Loucy (cell line): ENCODE results near the gene SCAMP2.
A peak's percentile ranks its signal among the peaks of the same experiment; 100 is the strongest.

ENCODE experiments used
- H2AFZ ChIP-seq: fragments of 200-600 bp; sonication (generic); 2 replicates; pipeline ENCODE4 v1.6.0; 2016; ENCODE audit warnings: antibody characterized with exemption, mild to moderate bottlenecking, low read length, moderate library complexity
- H3F3A ChIP-seq: fragments of 200-600 bp; 2 replicates; pipeline ENCODE4 v1.6.0; 2016; ENCODE audit warnings: antibody characterized with exemption, low read depth, mild to moderate bottlenecking
- H3K27me3 ChIP-seq: fragments of 200-600 bp; sonication (generic); 2 replicates; pipeline ENCODE4 v1.6.1; 2014; ENCODE audit warnings: low read length, mild to moderate bottlenecking; ENCODE audit not compliant: insufficient read depth, poor library complexity, severe bottlenecking
- H3K36me3 ChIP-seq: fragments of 200-600 bp; sonication (generic); 2 replicates; pipeline ENCODE4 v1.6.1; 2016; ENCODE audit warnings: low read length; ENCODE audit not compliant: insufficient read depth
- H3K4me1 ChIP-seq: fragments of 200-600 bp; sonication (generic); 2 replicates; pipeline ENCODE4 v1.5.1; 2014; ENCODE audit warnings: low read length, mild to moderate bottlenecking; ENCODE audit not compliant: insufficient read depth, poor library complexity, severe bottlenecking
- H3K4me2 ChIP-seq: fragments of 200-600 bp; sonication (generic); 2 replicates; pipeline ENCODE4 v1.6.0; 2014; ENCODE audit warnings: antibody characterized with exemption, low read length, low read depth, mild to moderate bottlenecking; ENCODE audit not compliant: poor library complexity, severe bottlenecking
- H3K4me3 ChIP-seq: fragments of 200-600 bp; sonication (generic); 2 replicates; pipeline ENCODE4 v1.5.1; 2014; ENCODE audit warnings: low read length, mild to moderate bottlenecking, mixed read lengths; ENCODE audit not compliant: poor library complexity, severe bottlenecking
- H3K79me2 ChIP-seq: fragments of 200-600 bp; sonication (generic); 2 replicates; pipeline ENCODE4 v1.6.1; 2014; ENCODE audit warnings: low read length; ENCODE audit not compliant: insufficient read depth
- H3K9ac ChIP-seq: fragments of 200-600 bp; sonication (generic); 2 replicates; pipeline ENCODE4 v1.6.0; 2014; ENCODE audit warnings: mild to moderate bottlenecking, low read depth, low read length, moderate library complexity; ENCODE audit not compliant: poor library complexity, severe bottlenecking
- H3K9me2 ChIP-seq: fragments of 200-600 bp; sonication (generic); replicated peaks from 2 replicates; pipeline ENCODE4 v1.6.1; 2016; ENCODE audit warnings: low read depth, low read length, mixed read lengths
- H3K9me3 ChIP-seq: fragments of 200-600 bp; sonication (generic); 2 replicates; pipeline ENCODE4 v1.6.1; 2014; ENCODE audit warnings: mild to moderate bottlenecking, antibody characterized with exemption, low read length, low read depth; ENCODE audit not compliant: insufficient read depth
- H4K20me1 ChIP-seq: fragments of 200-600 bp; sonication (generic); 2 replicates; pipeline ENCODE4 v1.6.0; 2014; ENCODE audit warnings: antibody characterized with exemption, low read length, mild to moderate bottlenecking; ENCODE audit not compliant: insufficient read depth, poor library complexity, severe bottlenecking
- CTCF ChIP-seq: fragments of 200-600 bp; sonication (generic); conservative IDR thresholded peaks from 2 replicates; pipeline ENCODE4 v1.5.1; 2014; ENCODE audit warnings: mild to moderate bottlenecking, antibody characterized with exemption, low read length
- EZH2phosphoT487 ChIP-seq: fragments of 200-600 bp; IDR thresholded peaks from 2 replicates; pipeline ENCODE4 v1.6.1; 2018; ENCODE audit warnings: antibody characterized with exemption, mild to moderate bottlenecking, moderate library complexity, borderline replicate concordance

The SCAMP2 gene

GRCh38 chr15:74850393-74850792 is 22.8 kb downstream of the SCAMP2 start:
- Histone ChIP-seq H3K4me1 (peaks cover 4% of the 10 kb centered on the region), H3K9me2 (no peaks in the 10 kb centered on the region), H3K36me3 (peaks cover 67% of the 10 kb centered on the region; the same call in 1 of the 2 replicates), H2AFZ (no peak overlapping the region), H3K79me2 (no peaks in the 10 kb centered on the region; the same call in 1 of the 2 replicates), H3K4me2 (no peak overlapping the region), H4K20me1 (peaks cover 4% of the 10 kb centered on the region), H3K9ac (no peak overlapping the region), H3K9me3 (no peaks in the 10 kb centered on the region), H3K27me3 (no peaks in the 10 kb centered on the region), H3F3A (no peaks in the 10 kb centered on the region), H3K4me3 (no peak overlapping the region)
- TF ChIP-seq EZH2phosphoT487 (no peak), CTCF (no peak)

- Histone ChIP-seq H3K9me3 (no peaks in the 10 kb centered on the region), H4K20me1 (no peaks in the 10 kb centered on the region), H3K9me2 (no peaks in the 10 kb centered on the region), H3K79me2 (peaks cover 4% of the 10 kb centered on the region), H3K4me2 (no peak overlapping the region), H3F3A (no peaks in the 10 kb centered on the region; the same call in 1 of the 2 replicates), H3K36me3 (peaks cover 51% of the 10 kb centered on the region; the same call in 1 of the 2 replicates), H3K27me3 (no peaks in the 10 kb centered on the region), H3K9ac (no peak overlapping the region), H3K4me1 (peaks cover 29% of the 10 kb centered on the region), H2AFZ (no peak overlapping the region), H3K4me3 (no peak overlapping the region)
- TF ChIP-seq EZH2phosphoT487: no peak
- TF ChIP-seq CTCF: no peak
Observed at GRCh38 chr15:74847432-74847831, 25.7 kb downstream of the SCAMP2 start.

- TF ChIP-seq EZH2phosphoT487: no peak
- TF ChIP-seq CTCF: no peak
- Histone ChIP-seq H3K27me3 (no peaks in the 10 kb centered on the region), H3K4me3 (peak overlapping the region; percentile 18), H4K20me1 (peaks cover 3% of the 10 kb centered on the region), H3K36me3 (peaks cover 32% of the 10 kb centered on the region; the same call in 1 of the 2 replicates), H3K4me1 (peaks cover 40% of the 10 kb centered on the region), H3K9me3 (no peaks in the 10 kb centered on the region), H2AFZ (no peak overlapping the region), H3K9ac (peak overlapping the region; percentile 85), H3K4me2 (peak overlapping the region; percentile 91), H3F3A (no peaks in the 10 kb centered on the region; the same call in 1 of the 2 replicates), H3K79me2 (peaks cover 21% of the 10 kb centered on the region), H3K9me2 (no peaks in the 10 kb centered on the region)
Observed at GRCh38 chr15:74845581-74845980, 27.6 kb downstream of the SCAMP2 start.
